A549 treated with AZD9567 at 1 μM for 4 hours (cell line): Measurements from ENCODE around the gene ERICH2. TPM values are rescaled to one million over a fixed set of nuclear protein-coding genes. Genes with fewer than 3 reads are reported as not detected.

Source experiments
- total RNA-seq: library from RNA; stranded (reverse); fragments of 200-300 nt; extraction: Qiagen RNA extraction; gene quantifications from 5 replicates; pipeline ENCODE4 v1.2.3, GENCODE V29; 2022; ENCODE audit not compliant: insufficient read depth

Gene ERICH2
- not detected in 5 replicates for total RNA-seq

GRCh38 chr2:170770008-170770605 lies at the start of gene ERICH2:
ERICH2 (plus strand) TSS chr2:170770378; CDS start chr2:170770682, 304 bp downstream.

GRCh38 chr2:170816504-170817092 lies 46.4 kb downstream of the ERICH2 start, which contains the start of gene GAD1:
GAD1 (plus strand) TSS chr2:170816887; CDS start chr2:170818592, 1,705 bp downstream.

Other genes with a start within 250 kb of the ERICH2 start
- 0.03 to 0.25 TPM in 2 of 5 replicates, not detected in the others for gene SP5, start 55.0 kb upstream of the ERICH2 start, total RNA-seq
- 0.35 to 0.53 TPM (median 0.43 TPM) in 4 of 5 replicates, not detected in the other for gene GAD1, start 46.5 kb downstream of the ERICH2 start, total RNA-seq
- gene GORASP2, start 158.9 kb downstream of the ERICH2 start, total RNA-seq = 85.9 to 164 TPM (median 90.6 TPM) in 5 replicates